CD4-positive, alpha-beta T cell treated with Interleukin-2 at 100 ng/mL for 4 hours (primary cell): ENCODE data around the gene STUB1.
"Not testable (repeated sequence)": the region's sequence is repeated elsewhere in the genome, so short reads cannot be mapped to it uniquely, and the experiment has no call there.

Experiments
- DNase-seq: peaks from one replicate; pipeline ENCODE4 v3.0.0-alpha.2; 2020; ENCODE audit warnings: low spot score

STUB1 gene

DNA sequence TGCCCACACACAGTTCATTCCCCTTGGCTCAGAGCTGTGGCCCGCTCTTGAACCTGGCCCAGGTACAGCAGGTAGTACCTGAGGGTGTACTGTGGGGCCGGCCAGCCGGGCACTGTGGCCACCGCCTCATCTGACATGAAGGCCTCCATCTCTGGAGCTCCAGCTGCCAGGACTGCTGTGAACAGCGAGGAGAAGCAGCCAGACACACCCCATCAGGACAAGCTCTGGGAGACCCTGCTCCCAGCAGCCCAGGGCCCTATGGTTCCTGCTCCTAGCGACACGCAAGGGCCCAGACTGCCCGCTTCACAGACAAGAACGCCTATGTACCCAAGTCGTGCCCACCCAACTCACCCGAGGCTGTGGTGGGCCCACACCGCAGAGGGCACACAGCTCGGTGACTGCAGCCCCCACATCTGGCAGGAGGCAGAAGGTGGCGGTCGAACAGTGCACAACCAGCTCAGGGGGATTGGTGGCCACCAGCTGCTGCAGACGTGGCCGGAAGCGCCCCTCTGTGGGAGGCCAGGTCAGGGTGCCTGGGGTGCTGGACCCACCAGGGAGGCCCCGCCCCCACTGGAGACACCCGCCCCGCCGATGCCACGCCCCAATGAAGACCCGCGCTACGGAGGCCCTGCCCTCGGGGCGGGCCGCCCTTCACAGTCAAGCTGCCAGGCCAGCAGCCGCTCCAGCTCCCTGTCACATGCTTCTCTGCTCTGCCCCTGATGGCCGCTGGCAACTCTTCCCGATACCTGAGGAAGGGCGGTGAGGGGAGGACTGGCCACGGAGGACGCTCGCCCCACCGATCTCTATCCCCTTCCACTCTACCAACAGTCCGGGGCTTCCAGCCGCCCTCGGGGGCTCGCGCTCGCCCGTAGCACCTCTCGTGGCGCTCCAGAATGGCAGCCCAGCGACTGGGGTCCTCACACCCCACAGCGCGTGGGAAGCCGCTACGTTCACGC lies 1.1 kb upstream of the STUB1 start:
- DNase-seq: peak; percentile 31

DNA sequence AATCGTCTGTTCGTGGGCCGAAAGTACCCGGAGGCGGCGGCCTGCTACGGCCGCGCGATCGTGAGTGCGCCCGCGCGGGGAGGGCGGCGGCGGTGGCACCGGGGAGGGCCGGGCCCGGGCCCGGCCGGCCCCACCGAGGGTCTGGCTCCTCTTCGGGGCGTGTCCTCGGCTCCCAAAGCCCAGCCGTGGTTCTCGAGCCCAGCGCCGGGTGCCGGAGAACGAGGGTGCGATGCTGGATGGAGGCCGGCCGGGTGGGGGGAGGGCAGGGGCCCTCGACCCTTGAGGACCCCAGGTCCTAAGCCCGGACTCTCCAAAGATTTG lies 375 bp downstream of the STUB1 start:
- DNase-seq: no peak

DNA sequence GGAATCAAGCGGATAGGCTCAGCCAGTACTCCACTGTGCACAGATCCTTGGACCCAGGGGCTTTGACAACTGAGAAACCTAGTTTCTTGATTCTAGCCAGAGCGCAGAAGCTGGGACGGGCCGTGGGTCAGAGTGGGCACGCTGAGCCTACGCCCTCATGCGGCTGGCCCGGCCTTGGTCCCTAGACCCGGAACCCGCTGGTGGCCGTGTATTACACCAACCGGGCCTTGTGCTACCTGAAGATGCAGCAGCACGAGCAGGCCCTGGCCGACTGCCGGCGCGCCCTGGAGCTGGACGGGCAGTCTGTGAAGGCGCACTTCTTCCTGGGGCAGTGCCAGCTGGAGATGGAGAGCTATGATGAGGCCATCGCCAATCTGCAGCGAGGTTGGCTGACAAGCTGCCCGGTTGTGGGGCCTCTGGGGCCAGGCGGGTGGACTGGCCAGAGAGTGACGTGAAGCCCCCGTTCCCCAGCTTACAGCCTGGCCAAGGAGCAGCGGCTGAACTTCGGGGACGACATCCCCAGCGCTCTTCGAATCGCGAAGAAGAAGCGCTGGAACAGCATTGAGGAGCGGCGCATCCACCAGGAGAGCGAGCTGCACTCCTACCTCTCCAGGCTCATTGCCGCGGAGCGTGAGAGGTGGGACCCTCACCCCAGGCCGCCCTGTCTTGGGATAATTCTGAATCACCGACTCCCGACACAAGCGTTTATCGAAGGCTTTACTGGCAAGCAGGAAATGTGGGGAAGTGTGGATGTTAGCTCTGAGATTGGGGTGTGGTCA lies 946 bp downstream of the STUB1 start:
- DNase-seq: no peak

DNA sequence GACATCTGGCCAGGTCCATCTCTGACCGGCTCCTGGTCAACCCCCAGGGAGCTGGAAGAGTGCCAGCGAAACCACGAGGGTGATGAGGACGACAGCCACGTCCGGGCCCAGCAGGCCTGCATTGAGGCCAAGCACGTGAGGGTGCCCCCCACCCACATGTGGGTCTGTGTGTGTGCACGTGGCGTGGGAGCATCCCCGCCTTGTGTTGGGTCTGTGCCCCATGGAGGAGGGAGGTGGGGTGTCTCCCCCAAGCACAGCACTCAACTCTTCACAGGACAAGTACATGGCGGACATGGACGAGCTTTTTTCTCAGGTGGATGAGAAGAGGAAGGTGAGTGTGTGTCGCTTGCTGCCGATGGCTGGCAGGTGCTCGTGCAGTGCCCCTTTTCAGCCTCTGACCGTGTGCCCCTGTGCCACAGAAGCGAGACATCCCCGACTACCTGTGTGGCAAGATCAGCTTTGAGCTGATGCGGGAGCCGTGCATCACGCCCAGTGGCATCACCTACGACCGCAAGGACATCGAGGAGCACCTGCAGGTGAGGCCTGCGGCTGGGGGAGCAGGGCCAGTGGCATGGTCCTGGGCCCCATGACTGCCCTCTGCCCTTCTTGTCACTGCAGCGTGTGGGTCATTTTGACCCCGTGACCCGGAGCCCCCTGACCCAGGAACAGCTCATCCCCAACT lies 1.7 kb downstream of the STUB1 start:
- no peak for DNase-seq

DNA sequence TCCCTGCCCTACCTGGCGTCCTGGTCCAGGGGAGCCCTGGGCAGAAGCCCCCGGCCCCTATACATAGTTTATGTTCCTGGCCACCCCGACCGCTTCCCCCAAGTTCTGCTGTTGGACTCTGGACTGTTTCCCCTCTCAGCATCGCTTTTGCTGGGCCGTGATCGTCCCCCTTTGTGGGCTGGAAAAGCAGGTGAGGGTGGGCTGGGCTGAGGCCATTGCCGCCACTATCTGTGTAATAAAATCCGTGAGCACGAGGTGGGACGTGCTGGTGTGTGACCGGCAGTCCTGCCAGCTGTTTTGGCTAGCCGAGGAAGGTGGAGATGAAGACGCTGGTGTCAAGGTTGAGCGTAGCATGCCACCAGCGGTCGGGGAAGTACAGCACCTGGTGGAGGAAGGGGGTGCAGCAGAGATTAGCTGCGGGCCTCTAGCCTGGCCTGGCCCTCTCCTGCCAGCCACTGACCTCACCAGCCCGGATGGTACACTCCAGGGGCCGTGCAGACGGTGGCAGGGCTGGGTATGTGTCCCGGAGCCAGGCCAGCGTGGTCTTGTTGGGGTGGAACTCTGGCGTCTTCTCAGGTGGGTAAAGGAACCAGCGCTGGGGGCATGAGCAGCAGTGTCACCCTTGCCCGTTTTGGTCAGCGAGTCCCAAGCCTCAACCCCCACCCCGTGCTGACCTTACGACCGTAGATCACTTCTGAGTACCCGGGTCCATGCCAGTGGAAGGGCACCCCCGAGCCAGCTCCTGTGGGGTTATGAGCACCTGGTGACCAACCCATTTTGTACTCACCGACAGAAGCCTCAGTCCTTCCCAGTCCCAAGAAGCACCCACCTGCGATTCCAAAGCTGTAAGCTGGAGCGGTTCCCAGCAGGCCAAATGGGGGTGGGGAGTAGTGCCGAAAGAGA lies 2.5 kb downstream of the STUB1 start:
- no peak for DNase-seq

DNA sequence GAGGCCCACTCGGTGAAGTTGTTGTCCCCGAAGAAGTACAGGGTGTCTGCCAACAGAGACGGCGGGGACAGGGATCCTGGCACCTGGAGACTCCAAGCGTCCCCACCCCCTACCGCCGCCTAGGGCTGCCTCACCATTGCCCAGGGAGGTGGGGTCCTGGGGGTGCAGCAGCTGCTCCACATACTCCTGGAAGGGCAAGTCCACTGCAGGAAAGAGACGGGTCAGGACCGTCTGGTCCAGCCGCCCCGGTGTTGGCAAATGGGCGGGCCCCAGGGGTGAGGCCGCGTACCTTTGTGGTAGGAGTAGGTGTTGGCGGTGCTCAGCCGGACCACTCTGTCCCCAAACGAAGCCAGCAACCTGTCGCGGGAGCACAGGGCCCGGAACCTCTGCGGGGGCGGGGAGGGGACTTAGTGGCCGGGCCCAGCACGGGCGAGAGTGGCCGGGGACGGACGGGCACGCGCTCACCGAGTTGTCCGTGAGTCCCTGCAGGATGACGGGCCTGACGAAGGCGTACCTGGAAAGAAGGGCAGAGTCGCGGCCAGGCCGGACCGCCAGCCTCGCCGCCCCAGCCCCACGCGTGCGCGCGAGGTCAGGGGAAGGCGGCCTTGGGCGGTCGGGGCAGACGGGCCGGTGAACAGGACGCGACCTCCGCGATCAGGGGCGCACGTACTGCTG lies 3.3 kb downstream of the STUB1 start:
- DNase-seq: no peak

DNA sequence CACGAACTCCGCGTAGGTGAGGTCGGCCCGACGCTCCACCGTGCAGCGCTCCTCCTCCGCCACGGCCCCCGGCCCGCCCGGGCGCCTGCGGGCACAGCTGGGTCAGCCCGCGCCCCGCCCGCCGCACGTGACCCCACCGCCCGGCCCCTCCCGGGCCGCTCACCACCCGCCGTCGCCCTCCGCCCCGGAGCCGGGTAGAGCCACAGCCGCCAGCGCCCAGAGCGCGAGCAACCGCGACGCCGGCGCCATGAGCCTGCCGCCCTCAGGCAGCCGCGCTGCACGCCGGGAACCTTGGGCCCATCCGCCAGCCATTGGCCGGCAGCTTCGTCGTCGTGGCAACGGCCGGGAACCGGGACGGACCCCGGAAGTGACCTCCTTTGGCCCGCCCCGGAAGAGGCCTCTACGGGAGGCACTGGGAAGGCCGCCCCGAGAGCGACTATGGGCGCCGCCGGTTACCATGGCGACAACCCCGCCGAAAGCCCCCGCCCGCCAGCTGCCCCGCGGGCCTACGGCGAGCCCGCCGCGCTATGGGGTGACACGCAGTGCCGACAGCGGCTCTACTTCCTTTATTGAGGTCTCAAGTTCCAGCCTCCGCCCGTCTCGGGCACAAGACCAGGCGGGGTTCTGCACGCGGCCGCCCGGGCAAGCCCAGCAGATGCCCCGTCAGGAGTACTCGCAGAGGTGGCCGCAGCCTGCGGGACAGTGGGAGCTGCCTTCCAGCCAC lies 4.0 kb downstream of the STUB1 start, which contains the start of gene JMJD8:
Gene JMJD8, minus strand, starts transcription at position 264 of the 724 bp plus-strand sequence. Its CDS starts 15 bp downstream, at position 249.
- peak; percentile 97 for DNase-seq

DNA sequence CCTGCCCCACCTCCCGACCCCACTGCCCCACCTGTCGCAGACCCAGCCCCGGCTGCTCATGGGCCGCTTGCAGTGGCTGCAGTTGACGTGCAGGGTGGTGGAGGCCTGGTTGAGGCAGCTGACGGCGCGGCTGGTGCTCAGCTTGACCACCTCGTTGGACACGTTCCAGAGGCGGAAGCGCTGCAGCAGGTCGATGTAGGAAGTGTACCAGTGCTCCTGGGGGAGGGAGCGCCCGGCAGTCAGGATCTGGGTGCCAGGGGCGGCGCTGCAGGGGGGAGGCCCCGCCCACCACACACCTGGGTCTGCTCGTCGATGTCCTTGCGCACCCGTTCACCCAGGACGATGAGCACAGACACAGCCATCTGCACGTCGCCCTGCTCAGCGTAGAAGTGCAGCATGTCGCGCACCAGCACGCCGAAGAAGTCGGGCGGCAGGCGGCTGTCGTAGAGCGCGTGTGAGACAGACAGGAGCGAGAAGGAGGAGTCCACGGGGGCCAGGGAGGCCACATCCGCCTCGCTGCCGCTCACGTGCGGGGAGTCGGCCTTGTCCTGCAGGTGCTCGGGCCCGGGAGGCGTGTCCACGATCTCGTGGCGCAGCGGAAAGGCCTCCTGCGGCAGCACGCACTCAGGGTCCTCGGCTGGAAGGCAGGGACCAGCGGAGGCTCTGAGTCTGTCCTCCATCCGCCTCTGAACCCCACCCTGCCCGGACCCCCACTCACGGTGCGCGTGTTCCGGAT lies 4.9 kb downstream of the STUB1 start:
- no peak for DNase-seq

DNA sequence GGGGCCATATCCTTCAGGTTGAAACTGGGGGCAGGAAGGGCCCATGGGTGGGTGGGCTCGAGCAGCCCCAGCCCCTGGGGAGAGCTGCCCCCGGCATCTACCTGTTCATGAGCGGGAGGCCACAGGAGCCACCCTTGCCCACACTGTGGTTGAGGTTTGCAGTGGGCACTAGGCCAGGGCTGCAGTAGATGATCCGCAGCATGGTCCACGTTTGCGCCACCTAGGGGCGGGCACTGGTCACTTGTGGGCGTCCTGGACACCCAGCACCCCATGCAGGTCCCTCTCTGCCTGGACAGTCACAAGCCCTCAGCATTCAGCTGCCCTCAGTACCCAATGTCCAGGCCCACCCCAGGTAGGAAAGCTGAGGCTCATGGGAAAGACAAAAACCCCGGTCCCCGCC lies 5.8 kb downstream of the STUB1 start:
- no peak for DNase-seq

DNA sequence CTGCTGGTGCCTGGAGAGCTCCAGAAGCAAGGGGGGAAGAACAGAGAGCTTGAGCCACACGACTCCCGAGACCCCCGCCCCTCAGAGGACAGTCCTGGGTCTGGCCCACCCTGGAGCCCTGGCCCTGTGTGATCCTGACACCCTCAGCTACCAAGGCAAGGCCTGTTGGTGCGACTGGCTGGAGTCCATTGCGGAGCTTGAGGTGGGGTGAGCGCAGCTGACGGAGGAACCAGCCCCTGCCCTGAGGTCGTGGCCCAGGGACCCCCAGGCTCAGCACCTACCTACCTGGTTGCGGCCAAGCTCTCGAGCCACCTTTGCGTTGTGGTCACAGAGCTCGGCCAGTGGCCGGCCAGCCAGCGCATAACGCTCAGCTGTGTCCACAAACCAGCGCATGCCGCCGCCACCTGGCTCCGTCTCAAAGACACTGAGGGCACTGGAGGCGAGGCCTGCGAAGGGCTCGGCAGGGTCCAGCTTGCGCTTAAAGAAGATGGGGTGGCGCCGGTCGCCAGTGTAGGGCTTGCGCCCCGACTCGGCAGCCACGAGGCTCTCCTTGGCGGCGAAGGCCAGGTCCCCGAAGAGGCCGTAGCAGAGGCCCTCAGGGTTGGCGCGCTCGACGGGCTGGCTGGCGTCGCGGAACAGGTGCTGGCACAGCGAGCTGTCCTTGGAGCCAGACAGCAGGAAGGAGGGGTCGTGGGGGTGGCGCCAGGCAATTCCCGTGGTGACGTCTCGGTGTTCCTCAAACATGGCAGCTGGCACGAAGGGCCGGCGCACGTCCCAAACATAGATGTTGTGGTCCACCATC lies 6.5 kb downstream of the STUB1 start:
- no peak for DNase-seq

DNA sequence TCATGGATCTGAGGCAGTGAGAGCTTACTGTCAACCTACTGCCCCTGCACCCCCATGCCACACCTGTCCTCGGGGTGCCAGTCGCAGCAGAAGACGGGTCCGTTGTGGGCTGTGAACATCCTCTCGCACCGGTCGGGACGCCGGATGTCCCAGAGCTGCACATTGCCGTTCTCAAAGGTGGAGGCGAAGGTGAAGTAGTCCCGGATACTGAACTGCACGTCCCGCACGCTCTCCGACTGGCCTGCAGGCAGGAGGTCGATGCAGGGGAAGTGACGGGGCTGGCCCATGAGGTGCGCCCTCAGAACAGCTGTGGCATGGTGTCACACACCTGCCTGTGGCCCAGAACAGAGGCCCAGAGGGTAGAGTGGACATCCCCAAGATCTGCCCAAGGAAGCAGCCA lies 7.3 kb downstream of the STUB1 start:
- no peak for DNase-seq

DNA sequence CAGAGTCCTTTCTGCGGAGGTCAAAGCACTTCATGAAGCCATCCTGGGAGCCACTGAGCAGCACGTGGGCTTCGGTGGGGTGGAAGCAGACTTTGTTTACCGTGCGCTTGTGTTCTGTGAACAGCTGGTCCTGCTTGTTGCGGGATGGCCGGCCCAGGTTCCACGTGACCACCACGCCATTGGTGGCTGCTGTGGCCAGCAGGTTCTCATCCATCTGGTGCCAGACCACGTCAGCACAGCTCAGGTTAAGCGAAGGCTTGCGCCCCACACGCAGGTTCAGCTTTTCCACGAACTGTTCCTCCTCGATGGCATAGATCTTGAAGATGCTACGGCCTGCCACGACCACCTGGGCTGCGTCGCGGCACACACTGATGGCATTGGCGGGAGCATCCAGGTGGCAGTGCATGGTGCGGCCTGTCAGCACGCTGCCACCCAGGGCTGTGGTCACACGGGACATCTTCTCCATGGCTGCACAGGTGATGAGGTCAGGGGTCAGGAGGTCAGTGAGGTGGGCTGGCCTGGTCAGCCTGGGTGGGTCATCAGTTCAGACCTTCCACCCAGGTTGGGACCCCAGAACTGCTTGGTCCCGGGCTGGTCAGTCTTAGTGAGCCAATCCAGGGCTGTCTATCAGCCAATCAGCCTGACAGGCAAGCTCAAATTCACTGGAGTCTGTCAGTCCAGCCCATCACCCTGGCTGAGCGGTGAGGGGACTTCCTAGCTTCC lies 9.1 kb downstream of the STUB1 start:
- no peak for DNase-seq

DNA sequence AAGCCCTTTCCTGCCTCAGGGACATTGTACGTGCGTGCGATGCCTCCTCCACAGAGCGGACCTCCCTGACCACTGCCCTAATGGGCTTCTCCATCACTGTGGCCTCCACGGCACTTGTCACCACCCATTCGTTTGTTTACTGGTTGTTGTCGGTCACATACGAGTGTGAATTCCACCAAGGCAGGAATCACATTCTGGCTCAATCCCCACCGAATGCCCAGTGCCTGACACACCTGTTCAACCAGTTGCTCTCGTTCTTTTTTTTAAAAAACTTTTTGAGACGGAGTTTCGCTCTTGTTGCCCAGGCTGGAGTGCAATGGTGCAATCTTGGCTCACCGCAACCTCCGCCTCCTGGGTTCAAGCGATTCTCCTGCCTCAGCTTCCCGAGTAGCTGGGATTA lies 11.0 kb downstream of the STUB1 start:
- DNase-seq: not testable (repeated sequence)

DNA sequence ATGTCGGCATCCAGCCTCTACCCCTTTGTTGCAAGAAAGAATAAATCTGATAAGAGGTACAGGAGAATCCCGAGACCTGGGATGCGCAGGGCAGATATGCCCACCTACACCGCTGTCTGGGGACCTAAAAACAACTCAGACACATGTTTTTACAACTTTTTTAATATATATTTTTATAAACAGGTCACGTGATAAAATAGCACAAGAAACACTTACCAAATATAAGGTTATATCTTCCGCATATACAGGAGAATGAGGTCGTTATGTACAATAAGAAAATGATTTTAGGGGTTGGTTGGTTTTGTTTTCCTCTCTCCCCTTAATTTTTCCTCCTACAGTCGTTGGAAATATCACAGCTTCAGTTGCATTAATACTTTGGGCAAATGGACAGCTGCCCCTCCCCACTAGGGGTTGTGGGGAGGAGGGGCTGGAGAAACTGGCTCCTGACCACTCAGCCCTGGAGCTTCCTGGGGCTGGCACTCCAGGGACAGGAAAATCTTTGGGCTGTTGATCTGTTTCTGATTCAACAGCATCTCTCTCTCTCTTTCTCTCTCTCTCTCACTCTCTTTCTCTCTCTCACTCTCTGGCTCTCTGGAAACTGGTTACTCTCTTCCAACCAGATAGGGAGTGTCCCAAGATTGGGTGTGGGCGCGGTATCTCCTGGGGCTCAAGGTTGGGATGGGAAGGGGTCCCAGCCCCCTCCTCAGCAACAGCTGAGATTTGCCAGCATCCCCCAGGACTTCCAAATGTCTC lies 12.3 kb downstream of the STUB1 start:
- no peak for DNase-seq

DNA sequence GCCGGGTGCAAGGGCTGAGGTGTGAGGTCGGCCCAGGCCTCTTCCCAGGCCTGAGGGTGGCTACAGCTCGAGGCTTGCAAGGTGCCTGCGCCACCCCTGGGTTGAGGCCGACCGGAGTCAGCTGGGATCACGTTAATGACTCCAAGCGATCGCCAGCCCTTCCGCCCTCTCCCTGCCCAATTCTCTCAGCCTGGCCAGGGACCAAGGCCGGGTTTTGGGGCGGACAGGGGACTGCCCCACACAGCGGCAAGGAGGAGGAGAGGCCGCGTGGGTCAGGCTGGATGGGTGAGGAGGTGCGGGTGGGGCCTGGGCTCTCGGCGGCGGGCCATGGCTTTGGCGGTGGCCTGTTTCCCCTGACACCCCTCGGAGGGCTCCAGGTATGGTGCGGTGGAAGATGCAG lies 13.2 kb downstream of the STUB1 start:
- no peak for DNase-seq

DNA sequence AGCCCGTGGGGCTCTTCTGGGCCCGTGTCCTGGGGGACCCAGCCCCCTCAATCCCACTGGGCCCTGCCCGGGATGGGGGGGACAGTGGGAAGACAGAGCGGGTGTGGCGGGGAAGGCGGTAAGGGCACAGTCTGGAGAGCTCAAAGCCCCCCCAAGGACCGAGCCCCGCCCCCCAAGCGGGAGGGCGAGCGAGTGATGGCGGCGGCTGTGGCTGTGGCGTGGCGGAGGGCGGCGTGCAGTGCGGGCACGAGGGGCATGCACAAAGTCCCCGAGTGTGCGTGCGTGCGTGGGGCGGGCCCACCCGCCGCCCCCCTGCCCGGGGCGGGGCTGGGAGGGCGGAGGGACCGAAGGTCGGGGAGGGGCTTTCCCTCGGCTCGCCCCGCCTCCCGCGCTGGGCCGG lies 13.6 kb downstream of the STUB1 start:
- DNase-seq: no peak

DNA sequence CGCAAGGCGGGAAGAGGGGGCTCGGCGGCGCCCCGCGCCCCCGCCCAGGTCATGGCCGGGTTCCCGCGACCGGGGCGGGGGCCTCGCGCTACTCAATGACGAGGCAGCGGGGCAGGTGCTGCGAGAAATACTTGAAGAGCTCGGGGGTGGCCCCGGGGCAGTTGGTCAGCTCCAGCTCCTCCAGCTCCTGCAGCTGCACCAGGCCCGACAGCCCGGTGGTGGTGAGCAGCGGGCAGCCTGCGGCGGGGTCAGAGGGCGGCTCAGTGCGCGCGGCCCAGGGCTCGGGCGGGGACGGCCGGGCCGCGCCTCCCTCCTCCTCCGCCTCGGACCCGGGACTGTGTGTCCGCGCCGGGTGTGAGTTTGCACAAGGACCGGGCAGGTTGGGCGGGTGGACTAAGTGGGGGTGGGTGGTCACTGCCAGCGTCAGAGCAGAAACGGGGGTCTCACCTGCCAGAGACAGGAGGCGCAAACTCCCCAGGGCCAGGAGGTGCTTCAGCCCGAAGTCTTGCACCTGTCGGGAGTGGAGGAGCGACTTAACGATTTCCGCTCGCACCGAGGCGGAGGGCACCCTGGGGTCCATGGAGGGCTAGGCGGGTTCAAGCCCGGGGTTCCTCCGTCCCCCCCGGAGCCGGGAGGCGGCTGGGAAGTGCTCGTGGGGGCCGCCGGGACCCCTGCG lies 14.1 kb downstream of the STUB1 start:
- DNase-seq: no peak
